ES-I3 (cell line): ENCODE measurements around the gene LGALS1.
"Not testable (repeated sequence)": the region's sequence is repeated elsewhere in the genome, so short reads cannot be mapped to it uniquely, and the experiment has no call there.

Experiments
- H3K36me3 ChIP-seq: 2 replicates; pipeline ENCODE4 v1.6.1; 2013; ENCODE audit warnings: mild to moderate bottlenecking, low read length, control low read depth, moderate library complexity; ENCODE audit not compliant: insufficient read depth
- H3K4me1 ChIP-seq: 2 replicates; pipeline ENCODE4 v1.6.1; 2013; ENCODE audit warnings: mild to moderate bottlenecking, control low read depth, low read length; ENCODE audit not compliant: insufficient read depth
- H3K9ac ChIP-seq: 2 replicates; pipeline ENCODE4 v1.6.1; 2013; ENCODE audit warnings: low read depth, mild to moderate bottlenecking, low read length, moderate library complexity
- H3K9me3 ChIP-seq: 2 replicates; pipeline ENCODE4 v1.6.1; 2013; ENCODE audit warnings: mild to moderate bottlenecking, low read length, moderate library complexity; ENCODE audit not compliant: control insufficient read depth, insufficient read depth

The LGALS1 gene

GRCh38 chr22:37704645-37705044 is 29.2 kb downstream of the LGALS1 start:
- no peaks in the 10 kb centered on the region for H3K9me3 ChIP-seq

GRCh38 chr22:37705205-37705604 is 29.8 kb downstream of the LGALS1 start:
- no peaks in the 10 kb centered on the region for H3K4me1 ChIP-seq
- no peak overlapping the region for H3K9ac ChIP-seq
- H3K36me3 ChIP-seq: 0 out of 2 replicates have a peak, but pooled peaks cover 3% of the 10 kb centered on the region
- H3K9me3 ChIP-seq: no peaks in the 10 kb centered on the region

More at GRCh38 chr22:37704645-37705044, 29.2 kb downstream of the LGALS1 start:
- Histone ChIP-seq H3K36me3 (0 out of 2 replicates have a peak, but pooled peaks cover 3% of the 10 kb centered on the region), H3K9ac (no peak overlapping the region), H3K4me1 (no peaks in the 10 kb centered on the region)

GRCh38 chr22:37708580-37709444 is 33.4 kb downstream of the LGALS1 start:
- 0 out of 2 replicates have a peak, but pooled peaks cover 2% of the 10 kb centered on the region for H3K36me3 ChIP-seq
- no peak overlapping the region for H3K9ac ChIP-seq
- H3K9me3 ChIP-seq: no peaks in the 10 kb centered on the region
- H3K4me1 ChIP-seq: no peaks in the 10 kb centered on the region

GRCh38 chr22:37709445-37709765 is 34.0 kb downstream of the LGALS1 start:
- Histone ChIP-seq H3K9me3 (no peaks in the 10 kb centered on the region), H3K36me3 (0 out of 2 replicates have a peak, but pooled peaks cover 5% of the 10 kb centered on the region), H3K4me1 (no peaks in the 10 kb centered on the region), H3K9ac (no peak overlapping the region)

- no peaks in the 10 kb centered on the region for H3K9me3 ChIP-seq
- H3K4me1 ChIP-seq: no peaks in the 10 kb centered on the region
- H3K9ac ChIP-seq: no peak overlapping the region
- H3K36me3 ChIP-seq: 0 out of 2 replicates have a peak, but pooled peaks cover 5% of the 10 kb centered on the region
Measured at GRCh38 chr22:37710675-37711074, 35.2 kb downstream of the LGALS1 start.

GRCh38 chr22:37711490-37711889 is 36.1 kb downstream of the LGALS1 start:
- Histone ChIP-seq H3K9ac (no peak overlapping the region), H3K9me3 (no peaks in the 10 kb centered on the region), H3K4me1 (no peaks in the 10 kb centered on the region), H3K36me3 (0 out of 2 replicates have a peak, but pooled peaks cover 5% of the 10 kb centered on the region)

- H3K9me3 ChIP-seq: no peaks in the 10 kb centered on the region
- H3K4me1 ChIP-seq: no peaks in the 10 kb centered on the region
- no peak overlapping the region for H3K9ac ChIP-seq
- H3K36me3 ChIP-seq: 0 out of 2 replicates have a peak, but pooled peaks cover 5% of the 10 kb centered on the region
Measured at GRCh38 chr22:37713761-37714160, 38.3 kb downstream of the LGALS1 start.

GRCh38 chr22:37714634-37715033 is 39.2 kb downstream of the LGALS1 start:
- H3K4me1 ChIP-seq: no peaks in the 10 kb centered on the region
- 0 out of 2 replicates have a peak, but pooled peaks cover 5% of the 10 kb centered on the region for H3K36me3 ChIP-seq
- H3K9ac ChIP-seq: no peak overlapping the region
- H3K9me3 ChIP-seq: no peaks in the 10 kb centered on the region

- no peaks in the 10 kb centered on the region for H3K9me3 ChIP-seq
- 0 out of 2 replicates have a peak, but pooled peaks cover 5% of the 10 kb centered on the region for H3K36me3 ChIP-seq
- H3K9ac ChIP-seq: no peak overlapping the region
- H3K4me1 ChIP-seq: no peaks in the 10 kb centered on the region
Measured at GRCh38 chr22:37715760-37716159, 40.3 kb downstream of the LGALS1 start.

- Histone ChIP-seq H3K36me3 (0 out of 2 replicates have a peak, but pooled peaks cover 5% of the 10 kb centered on the region), H3K9me3 (no peaks in the 10 kb centered on the region), H3K4me1 (no peaks in the 10 kb centered on the region), H3K9ac (no peak overlapping the region)
Measured at GRCh38 chr22:37716708-37717107, 41.3 kb downstream of the LGALS1 start.

- not testable (repeated sequence) for H3K9me3 ChIP-seq, H3K9ac ChIP-seq, H3K4me1 ChIP-seq, H3K36me3 ChIP-seq
Measured at GRCh38 chr22:37717235-37717634, 41.8 kb downstream of the LGALS1 start.

- H3K4me1 ChIP-seq, H3K9ac ChIP-seq, H3K9me3 ChIP-seq, H3K36me3 ChIP-seq: not testable (repeated sequence)
Measured at GRCh38 chr22:37717746-37718305, 42.4 kb downstream of the LGALS1 start.

- H3K9ac ChIP-seq: no peak overlapping the region
- no peaks in the 10 kb centered on the region for H3K9me3 ChIP-seq
- 0 out of 2 replicates have a peak, but pooled peaks cover 4% of the 10 kb centered on the region for H3K4me1 ChIP-seq
- H3K36me3 ChIP-seq: peaks cover 5% of the 10 kb centered on the region; the same call in 1 of the 2 replicates
Measured at GRCh38 chr22:37725551-37726240, 50.3 kb downstream of the LGALS1 start.

GRCh38 chr22:37726241-37726887 is 50.9 kb downstream of the LGALS1 start:
- H3K9me3 ChIP-seq: no peaks in the 10 kb centered on the region
- H3K36me3 ChIP-seq: peaks cover 5% of the 10 kb centered on the region; the same call in 1 of the 2 replicates
- H3K4me1 ChIP-seq: 0 out of 2 replicates have a peak, but pooled peaks cover 4% of the 10 kb centered on the region
- H3K9ac ChIP-seq: no peak overlapping the region
